Activated CD8-positive, alpha-beta T cell treated with anti-CD3 and anti-CD28 coated beads for 36 hours (primary cell): ENCODE data around the gene WFDC12. TPM values are rescaled to one million over a fixed set of nuclear protein-coding genes. Genes with fewer than 3 reads are reported as not detected.

Experiments used
- ATAC-seq: fragments of 200-7000 bp; cut with Tn5 transposase; one replicate; pipeline ENCODE4 v1.10.0; 2021; ENCODE audit warnings: mild to moderate bottlenecking, moderate library complexity
- CTCF ChIA-PET: fragments of 350-600 bp; sonication (Branson Sonifier 250); formaldehyde crosslinking; loops from one replicate; lab custom pipeline; 2021; ENCODE audit warnings: antibody characterized with exemption; lab: Charles Lee
- POLR2A ChIA-PET: fragments of 350-600 bp; sonication (Branson Sonifier 250); formaldehyde crosslinking; loops from one replicate; lab custom pipeline; 2021; ENCODE audit warnings: antibody characterized with exemption; lab: Charles Lee
- DNase-seq: peaks from one replicate; pipeline ENCODE4 v3.0.0-alpha.2; 2020
- H3K27ac Mint-ChIP-seq: one replicate; pipeline ENCODE4 v1.8.0; 2021; ENCODE audit warnings: mild to moderate bottlenecking, mixed read lengths
- H3K27me3 Mint-ChIP-seq: one replicate; pipeline ENCODE4 v1.8.0; 2021; ENCODE audit warnings: mixed read lengths
- H3K36me3 Mint-ChIP-seq: one replicate; pipeline ENCODE4 v1.8.0; 2021; ENCODE audit warnings: low read depth, mixed read lengths
- H3K4me1 Mint-ChIP-seq: one replicate; pipeline ENCODE4 v1.8.0; 2021; ENCODE audit warnings: low read depth, mixed read lengths
- H3K4me3 Mint-ChIP-seq: one replicate; pipeline ENCODE4 v1.8.0; 2021; ENCODE audit warnings: mild to moderate bottlenecking, moderate library complexity, mixed read lengths
- H3K9me3 Mint-ChIP-seq: one replicate; pipeline ENCODE4 v1.8.0; 2021; ENCODE audit warnings: mixed read lengths
- CTCF ChIP-seq: fragments of 200-600 bp; IDR thresholded peaks from one replicate; pipeline ENCODE4 v1.8.0; 2022; ENCODE audit warnings: antibody characterized with exemption, mild to moderate bottlenecking
- intact Hi-C: fragments of 100-400 bp; cut with micrococcal nuclease; formaldehyde crosslinking; loops from one replicate; pipeline ENCODE4 v1.10.0; 2022
- total RNA-seq, 2 experiments: library from RNA; stranded (reverse); gene quantifications; one replicate each; pipeline ENCODE4 v1.2.3, GENCODE V29; 2021

WFDC12 gene
- total RNA-seq, 2 experiments from 2014 or later: not detected

- H3K27me3 Mint-ChIP-seq: no peaks in the 10 kb centered on the region
- no peak for TF ChIP-seq CTCF
- intact Hi-C loops: no loop called here
- ChIA-PET CTCF (interaction anchor here (0.6 to 3.9 kb wide), 5 partner anchors 9 to 130 kb away, joined by 3 to 28 read pairs (median 6); no protein-coding TSS in a partner anchor), POLR2A (interaction anchor here (0.8 to 1.5 kb wide), 3 partner anchors 8 to 15 kb away, joined by 3 to 4 read pairs (median 3); no protein-coding TSS in a partner anchor)
- H3K36me3 Mint-ChIP-seq: peaks cover 56% of the 10 kb centered on the region
- H3K9me3 Mint-ChIP-seq: peaks cover 2% of the 10 kb centered on the region
- H3K4me3 Mint-ChIP-seq: no peak overlapping the region
- peak overlapping the region; percentile 30 for H3K27ac Mint-ChIP-seq
- no peak for DNase-seq
- peaks cover 2% of the 10 kb centered on the region for H3K4me1 Mint-ChIP-seq
- ATAC-seq: no peak
Measured at GRCh38 chr20:45087097-45087790, 37.0 kb downstream of the WFDC12 start.

- TF ChIP-seq CTCF: no peak
- H3K27me3 Mint-ChIP-seq: no peaks in the 10 kb centered on the region
- CTCF ChIA-PET: interaction anchor here (0.8 to 3.9 kb wide), 4 partner anchors 11 to 128 kb away, joined by 3 to 28 read pairs (median 6); no protein-coding TSS in a partner anchor
- ATAC-seq (no peak), DNase-seq (no peak)
- H3K4me1 Mint-ChIP-seq: peaks cover 2% of the 10 kb centered on the region
- POLR2A ChIA-PET: interaction anchor here (0.8 to 1.5 kb wide), 3 partner anchors 10 to 47 kb away, joined by 3 to 4 read pairs (median 3); no protein-coding TSS in a partner anchor
- intact Hi-C loops: no loop called here
- H3K36me3 Mint-ChIP-seq: peaks cover 70% of the 10 kb centered on the region
- peaks cover 7% of the 10 kb centered on the region for H3K9me3 Mint-ChIP-seq
- H3K4me3 Mint-ChIP-seq: no peak overlapping the region
- peak overlapping the region; percentile 35 for H3K27ac Mint-ChIP-seq
Measured at GRCh38 chr20:45085867-45086266, 38.4 kb downstream of the WFDC12 start.

DNA sequence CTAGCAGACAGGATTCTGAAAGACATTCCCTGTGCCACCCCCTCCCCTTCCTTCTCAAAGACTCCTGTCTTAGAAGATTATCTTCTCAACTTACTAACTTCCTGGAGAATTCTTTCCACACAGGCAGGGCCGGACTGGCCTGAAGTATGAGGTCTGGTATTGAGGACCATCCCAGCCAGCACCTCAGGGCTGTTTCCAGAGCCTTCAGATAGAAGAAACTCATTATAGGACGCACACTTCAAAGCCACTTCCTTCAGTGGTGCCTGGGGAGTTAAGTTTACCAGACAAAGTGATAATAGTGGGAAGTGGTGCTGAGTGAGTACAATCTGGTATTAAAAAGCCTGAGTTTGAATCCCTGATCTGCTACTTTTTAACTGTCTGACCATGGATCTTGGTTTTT is 39.0 kb downstream of the WFDC12 start:
- peaks cover 2% of the 10 kb centered on the region for H3K4me1 Mint-ChIP-seq
- peaks cover 7% of the 10 kb centered on the region for H3K9me3 Mint-ChIP-seq
- H3K27me3 Mint-ChIP-seq: no peaks in the 10 kb centered on the region
- CTCF ChIA-PET: interaction anchor here (3.9 kb wide), 1 partner anchor 11 kb away, joined by 28 read pairs; no protein-coding TSS in a partner anchor
- H3K36me3 Mint-ChIP-seq: peaks cover 73% of the 10 kb centered on the region
- H3K27ac Mint-ChIP-seq: peak overlapping the region; percentile 35
- no peak for ATAC-seq
- no peak overlapping the region for H3K4me3 Mint-ChIP-seq
- TF ChIP-seq CTCF: no peak
- intact Hi-C loops: no loop called here
- POLR2A ChIA-PET: no interaction called here
- DNase-seq: no peak

DNA sequence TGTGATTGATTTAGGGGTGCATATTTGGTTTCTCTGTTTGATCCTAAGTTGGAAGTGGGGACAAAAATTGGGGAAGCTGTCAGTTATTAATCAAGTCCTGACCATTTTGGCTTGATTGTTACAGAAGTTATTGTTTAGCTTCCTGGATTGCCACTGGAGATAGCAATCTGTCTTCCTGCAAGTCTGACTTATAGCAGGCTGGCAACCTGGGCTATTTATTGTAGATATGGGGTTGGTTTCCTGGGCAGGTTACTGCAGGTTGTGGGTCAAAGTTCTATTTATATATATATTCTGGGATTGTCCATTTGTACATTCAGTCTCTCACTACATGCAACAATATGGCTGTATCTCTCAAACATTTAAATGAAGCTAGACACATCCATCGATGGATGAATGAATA is 41.1 kb downstream of the WFDC12 start:
- H3K27me3 Mint-ChIP-seq: no peaks in the 10 kb centered on the region
- H3K9me3 Mint-ChIP-seq: peaks cover 10% of the 10 kb centered on the region
- peaks cover 80% of the 10 kb centered on the region for H3K36me3 Mint-ChIP-seq
- ATAC-seq (no peak), DNase-seq (no peak)
- intact Hi-C loops: no loop called here
- H3K4me3 Mint-ChIP-seq: no peak overlapping the region
- POLR2A ChIA-PET: interaction anchor here (0.7 kb wide), 1 partner anchor 142 kb away, joined by 3 read pairs; no protein-coding TSS in a partner anchor
- CTCF ChIA-PET: interaction anchor here (0.9 to 3.8 kb wide), 6 partner anchors 13 to 129 kb away, joined by 3 to 34 read pairs (median 7); no protein-coding TSS in a partner anchor
- no peak for TF ChIP-seq CTCF
- peak overlapping the region; percentile 17 for H3K27ac Mint-ChIP-seq
- peaks cover 4% of the 10 kb centered on the region for H3K4me1 Mint-ChIP-seq

- CTCF ChIA-PET: interaction anchor here (0.9 to 3.8 kb wide), 4 partner anchors 13 to 129 kb away, joined by 3 to 34 read pairs (median 7); no protein-coding TSS in a partner anchor
- POLR2A ChIA-PET: no interaction called here
- H3K27ac Mint-ChIP-seq: no peak overlapping the region
Measured at GRCh38 chr20:45082468-45082867, 41.8 kb downstream of the WFDC12 start.

More at GRCh38 chr20:45082468-45082867, 41.8 kb downstream of the WFDC12 start:
- Mint-ChIP-seq H3K27me3 (no peaks in the 10 kb centered on the region), H3K36me3 (peaks cover 79% of the 10 kb centered on the region), H3K4me1 (peaks cover 4% of the 10 kb centered on the region), H3K9me3 (peaks cover 10% of the 10 kb centered on the region), H3K4me3 (no peak overlapping the region)
- DNase-seq: no peak
- no peak for ATAC-seq
- intact Hi-C loops: no loop called here
- TF ChIP-seq CTCF: no peak
